ENCODE results near the gene ANO10.
"Not testable (repeated sequence)": the region's sequence is repeated elsewhere in the genome, so short reads cannot be mapped to it uniquely, and the experiment has no call there.

The ANO10 gene

DNA sequence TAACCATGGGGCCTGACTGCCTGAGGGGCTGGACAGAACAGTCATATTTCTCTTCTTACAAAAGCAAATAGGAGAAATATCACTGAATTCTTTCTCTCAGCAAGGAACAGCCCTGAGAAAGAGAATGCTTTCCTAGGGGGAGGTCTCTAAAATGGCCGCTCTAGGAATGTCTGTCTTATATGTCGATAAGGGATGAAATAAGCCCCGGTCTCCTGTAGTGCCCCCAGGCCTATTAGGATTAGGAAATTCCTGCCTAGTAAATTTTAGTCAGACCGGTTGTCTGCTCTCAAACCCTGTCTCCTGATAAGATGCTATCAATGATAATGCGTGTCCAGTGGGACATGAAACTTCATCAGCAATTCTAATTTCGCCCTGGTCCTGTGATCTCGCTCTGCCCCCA lies 103.3 kb downstream of the ANO10 start:
- not testable (repeated sequence) for DNase-seq (ENCODE audit: low spot score)

DNA sequence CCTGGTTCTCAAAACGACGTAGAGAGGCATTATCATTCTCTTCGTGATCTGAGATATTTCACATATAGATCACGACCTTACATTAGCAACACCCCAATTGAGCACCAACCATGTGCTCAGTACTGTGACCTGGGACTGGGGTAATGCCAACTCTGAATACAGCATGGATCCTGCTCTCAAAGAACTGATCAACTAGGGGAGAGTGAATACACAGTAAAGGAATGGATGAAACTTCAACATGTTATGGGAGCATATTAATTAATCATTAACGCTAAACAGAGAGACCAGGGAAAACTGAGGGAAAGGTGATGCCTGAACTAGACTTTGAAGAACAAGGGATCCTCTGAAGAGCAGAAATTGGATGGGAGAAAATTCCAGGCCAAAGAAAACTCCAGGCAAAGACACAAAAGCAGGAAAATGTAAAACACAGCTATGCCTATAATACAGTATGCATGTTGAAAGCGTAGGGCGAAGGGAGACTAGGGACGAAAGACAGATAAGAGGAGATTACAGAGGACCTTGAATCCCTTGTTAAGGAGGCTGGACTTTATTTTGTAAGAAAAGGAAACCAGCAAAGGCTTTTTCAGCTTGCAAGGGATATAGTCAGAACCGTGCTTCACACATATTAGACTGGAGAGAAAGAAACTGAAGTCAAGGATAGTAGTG lies 105.7 kb downstream of the ANO10 start:
- DNase-seq (ENCODE audit: low spot score), result no peak

DNA sequence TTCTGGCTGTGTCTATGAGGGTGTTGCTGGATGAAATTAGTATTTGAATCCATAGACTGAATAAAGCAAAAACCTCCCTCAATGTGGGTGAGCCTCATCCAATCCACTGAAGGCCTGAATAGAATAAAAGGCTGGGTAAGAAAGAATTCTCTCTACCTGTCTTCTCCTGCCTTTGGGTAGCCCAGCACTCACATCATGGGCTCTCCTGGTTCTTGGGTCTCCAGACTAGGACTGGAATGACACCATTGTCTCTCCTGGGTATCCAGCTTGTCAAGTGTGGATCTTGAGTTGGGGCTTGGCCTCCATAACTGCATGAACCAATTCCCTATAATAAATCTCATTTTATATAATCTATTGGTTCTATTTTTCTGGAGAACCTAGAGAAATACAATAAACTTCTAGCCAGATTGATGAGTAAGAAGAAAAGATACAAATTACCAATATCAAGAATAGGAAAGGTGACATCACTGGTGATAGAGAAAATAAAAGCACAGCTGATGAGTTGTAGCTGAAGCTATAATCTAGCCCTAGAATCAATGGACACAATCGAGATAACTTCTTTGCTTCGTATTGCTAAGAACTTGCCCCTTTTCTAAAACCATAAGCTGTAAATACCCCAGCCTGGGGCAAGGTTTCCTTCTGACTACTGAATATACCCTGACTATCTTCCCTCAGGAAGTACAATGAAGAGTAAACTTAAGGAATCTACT lies 106.4 kb downstream of the ANO10 start:
- DNase-seq (ENCODE audit: low spot score), result no peak

DNA sequence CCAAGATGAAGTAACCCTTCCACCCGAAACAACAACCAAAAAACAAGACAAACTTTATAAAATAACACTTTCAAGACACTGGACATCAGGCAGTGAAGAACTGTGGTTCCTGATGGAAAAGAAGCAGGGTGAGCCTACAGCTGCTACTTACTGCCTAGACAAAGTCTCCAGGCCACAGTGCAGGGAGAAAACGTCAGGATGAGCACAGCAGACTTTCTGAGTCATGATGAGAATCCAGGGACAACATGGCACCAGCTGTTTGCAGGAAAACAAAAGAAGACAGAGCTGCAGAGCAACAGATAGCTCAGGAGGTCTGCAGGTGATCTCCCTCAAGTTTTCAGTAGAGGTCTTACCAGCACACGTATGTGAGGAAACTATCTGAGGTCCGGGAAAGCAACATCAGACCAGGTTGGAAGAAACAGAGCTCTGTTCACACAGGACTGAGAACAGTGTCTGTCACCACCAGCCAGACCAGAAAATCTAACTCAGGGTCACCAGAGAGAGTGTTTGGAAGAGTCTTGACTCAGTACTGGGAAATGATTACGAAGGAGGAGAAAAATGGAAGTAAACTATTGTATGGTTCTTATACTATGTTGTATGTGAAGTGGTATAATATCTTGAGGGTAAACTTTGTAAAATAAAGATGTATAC lies 108.9 kb downstream of the ANO10 start:
- no peak for DNase-seq (ENCODE audit: low spot score)

DNA sequence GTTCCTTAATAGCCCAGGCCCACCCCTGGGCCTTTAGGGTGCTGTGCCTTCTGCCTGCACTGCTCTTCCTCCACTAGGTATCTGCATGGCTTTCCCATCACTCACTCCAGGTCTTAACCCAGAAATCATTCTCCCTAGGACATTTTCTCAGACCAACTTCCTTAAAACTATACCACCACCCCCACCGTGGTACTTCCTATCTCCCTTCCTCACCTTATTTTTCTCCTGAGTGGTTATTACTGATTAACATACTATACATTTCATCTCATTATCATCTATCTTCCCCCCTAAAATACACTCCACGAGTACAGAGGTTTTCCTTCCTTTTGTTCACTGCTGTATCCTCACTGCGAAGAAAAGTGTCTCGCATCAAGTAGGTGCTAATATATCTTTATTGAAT lies 115.2 kb downstream of the ANO10 start:
- no peak for DNase-seq (ENCODE audit: low spot score)

DNA sequence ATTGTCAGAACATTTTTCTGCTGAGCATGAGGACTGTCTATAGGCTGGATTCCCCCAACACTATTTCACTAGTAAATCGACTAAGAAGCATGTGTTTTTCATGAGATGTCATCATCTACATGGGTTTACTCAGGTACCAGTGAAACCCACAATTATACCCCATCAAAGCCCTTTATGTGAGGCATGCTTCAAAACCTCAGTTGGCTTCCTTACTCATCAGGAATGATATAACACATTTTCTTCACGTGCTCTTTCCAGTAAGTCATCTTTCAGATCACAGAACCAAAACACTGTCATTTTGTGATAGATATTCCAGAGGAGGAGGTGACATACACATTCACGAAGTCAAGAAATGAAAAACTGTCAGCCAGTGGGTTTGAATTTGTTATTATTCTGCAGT lies 116.5 kb downstream of the ANO10 start:
- DNase-seq (ENCODE audit: low spot score), result no peak

DNA sequence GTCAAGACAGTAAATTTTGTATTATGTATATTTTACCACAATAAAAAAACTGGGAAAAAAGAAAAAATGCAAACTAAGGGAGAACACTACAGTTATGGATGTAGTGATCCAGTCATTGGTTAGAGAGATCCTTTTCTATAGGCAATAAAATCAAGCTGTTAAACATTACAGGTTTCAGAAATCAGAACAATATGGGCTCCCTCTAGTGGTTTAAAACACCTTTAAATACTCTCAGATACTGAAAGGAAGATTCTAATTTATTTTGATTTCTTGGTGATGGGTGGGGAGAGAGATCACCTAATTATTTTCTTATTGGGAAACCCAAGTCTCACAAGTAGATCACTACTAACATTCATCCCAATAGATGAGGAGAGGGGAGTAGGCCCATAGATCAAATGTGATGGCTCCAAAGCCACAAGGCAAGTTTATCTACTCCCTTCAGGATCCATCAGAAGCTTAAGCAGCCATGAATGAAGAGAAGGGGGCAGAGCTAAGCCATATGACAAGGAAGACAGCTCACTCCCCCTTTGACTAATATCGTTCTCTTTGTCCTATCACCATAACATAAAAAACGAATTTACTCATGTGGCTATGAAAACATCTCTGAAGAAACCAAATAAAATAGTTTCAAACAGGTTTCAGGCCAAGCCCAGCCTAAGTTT lies 118.6 kb downstream of the ANO10 start:
- DNase-seq (ENCODE audit: low spot score), result no peak

DNA sequence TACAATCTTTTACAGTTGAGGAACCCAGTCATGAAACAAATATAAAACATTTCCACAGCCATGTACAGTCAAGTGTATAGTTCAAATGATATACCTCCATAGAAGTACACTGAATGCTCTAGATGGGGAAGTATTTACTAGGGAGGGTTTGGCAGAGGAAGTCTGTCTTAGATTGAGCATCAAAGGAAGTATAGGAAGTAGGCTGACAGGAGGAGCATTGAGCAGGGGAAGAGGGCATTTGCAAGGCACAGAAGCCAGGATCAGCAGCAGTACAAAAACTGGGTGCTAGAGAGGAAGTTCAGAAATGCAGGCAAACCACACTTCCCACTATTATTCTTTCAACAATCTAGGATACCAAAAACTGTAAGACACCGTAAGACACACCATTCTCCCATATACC lies 122.6 kb downstream of the ANO10 start:
- no peak for DNase-seq (ENCODE audit: low spot score)

DNA sequence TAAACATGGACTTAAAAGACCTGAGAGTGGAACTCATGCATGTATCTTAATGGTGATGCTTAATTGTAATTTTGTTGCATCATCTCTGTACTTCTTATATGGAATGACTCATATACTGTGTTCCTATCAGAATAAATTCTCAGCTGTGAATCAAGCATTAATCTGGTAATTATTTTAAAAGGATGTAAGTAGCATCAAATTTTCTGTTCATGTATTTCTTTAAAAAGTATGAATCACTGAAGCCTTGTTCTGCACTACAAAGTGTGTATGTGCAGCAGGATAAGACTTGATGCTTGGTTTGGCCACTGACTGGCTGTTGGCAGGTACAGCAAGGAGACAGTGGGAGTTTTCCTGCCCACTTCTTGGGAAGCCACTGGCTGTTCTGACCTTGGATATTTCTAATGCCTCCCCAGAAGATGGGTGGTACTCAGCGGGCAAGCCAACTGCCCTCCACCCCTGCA lies 123.9 kb downstream of the ANO10 start:
- DNase-seq (ENCODE audit: low spot score), result no peak

DNA sequence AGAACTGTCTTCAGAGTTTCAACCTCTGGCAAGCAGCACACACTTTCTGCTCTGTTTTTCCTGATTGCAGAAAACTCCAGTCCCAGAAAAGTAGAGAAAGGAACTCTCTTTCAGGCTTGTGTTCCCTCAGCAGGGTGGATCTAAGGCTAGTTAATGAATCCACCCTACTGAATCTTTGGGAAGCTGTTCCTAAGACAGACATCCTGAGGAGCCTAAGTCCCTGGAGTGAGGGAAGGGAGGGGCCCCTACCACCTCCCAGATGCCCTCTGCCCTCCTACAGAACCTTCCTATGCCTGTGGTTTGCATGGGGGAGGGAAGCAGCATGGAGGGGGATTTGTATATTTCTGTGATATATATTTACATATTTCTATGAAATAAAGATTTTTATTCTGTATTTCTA lies 124.4 kb downstream of the ANO10 start:
- no peak for DNase-seq (ENCODE audit: low spot score)

DNA sequence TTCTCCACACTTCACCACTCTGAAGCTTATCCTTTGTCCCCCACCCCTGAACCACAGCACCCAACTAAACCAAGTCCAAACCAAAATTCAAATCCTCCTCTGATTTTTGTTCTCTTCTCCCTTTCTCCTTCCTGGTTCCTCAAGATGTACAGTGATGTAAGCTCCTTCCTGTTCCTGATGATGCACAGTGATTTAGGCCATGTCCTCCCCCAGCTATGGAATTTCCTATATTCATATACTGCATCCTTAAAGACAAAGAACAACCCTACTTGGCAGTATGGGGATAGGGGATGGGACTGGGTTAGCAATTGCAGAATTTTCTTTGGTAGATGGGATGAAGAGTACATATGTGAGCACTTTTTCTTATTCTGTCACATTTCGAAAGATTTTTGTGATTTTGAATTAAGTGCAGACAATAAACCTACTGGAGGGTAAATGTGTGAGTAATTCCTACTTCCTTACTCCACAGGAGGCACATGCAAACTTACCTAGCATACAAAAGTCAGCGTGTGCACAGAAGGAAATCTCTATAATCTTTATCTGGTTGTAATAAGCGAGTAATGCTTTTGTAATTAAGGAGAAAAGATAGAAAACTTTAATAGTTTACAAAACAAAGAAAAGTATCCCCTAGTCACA lies 125.0 kb downstream of the ANO10 start:
- DNase-seq (ENCODE audit: low spot score), result no peak

DNA sequence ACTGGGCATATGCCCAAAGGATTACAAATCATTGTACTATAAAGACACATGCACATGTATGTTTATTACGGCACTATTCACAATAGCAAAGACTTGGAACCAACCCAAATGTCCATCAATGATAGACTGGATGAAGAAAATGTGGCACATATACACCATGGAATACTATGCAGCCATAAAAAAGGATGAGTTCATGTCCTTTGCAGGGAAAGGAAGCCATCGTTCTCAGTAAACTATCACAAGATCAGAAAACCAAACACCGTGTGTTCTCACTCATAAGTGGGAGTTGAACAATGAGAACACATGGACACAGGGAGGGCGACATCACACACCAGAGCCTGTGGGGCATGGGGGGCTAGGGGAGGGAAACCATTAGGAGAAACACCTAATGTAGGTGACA lies 128.9 kb downstream of the ANO10 start:
- not testable (repeated sequence) for DNase-seq (ENCODE audit: low spot score)

DNA sequence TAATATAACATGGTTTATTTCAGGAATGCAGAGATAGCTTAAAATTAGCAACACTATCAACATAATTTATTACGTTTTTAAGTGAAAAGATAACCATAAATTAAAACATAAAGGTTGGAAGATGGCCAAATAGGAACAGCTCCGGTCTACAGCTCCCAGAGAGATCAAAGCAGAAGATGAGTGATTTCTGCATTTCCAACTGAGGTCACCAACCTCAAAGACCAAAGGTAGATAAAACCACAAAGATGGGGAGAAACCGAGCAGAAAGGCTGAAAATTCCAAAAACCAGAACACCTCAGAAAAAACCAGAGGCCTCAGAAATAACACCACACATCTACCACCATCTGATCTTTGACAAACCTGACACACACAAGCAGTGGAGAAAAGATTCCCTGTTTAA lies 130.0 kb downstream of the ANO10 start:
- DNase-seq (ENCODE audit: low spot score), result not testable (repeated sequence)

DNA sequence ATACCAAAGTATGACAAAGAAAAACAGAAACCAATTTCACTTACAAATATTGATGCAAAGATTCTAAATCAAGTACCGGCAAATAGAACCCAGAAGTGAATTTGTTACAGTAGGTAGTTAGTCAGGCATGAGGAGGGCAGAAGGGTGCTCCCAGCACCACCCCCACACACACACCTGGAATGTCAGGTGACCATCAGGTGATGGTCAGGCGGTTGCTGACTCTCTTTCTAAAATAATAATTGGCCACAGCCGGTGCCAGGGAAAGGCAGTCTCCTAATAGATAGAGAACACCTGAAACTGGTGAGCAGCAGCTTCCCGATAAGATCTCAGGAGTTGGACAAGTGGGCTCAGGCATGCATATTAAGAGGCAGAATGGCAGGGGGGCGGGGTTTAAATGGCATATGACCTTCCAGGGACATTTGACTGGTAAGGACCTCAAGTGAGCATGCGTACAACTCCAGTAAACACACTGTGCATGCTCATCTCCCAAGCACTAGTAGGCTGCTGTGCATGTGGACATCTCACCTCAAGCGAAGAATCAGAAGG lies 131.1 kb downstream of the ANO10 start:
- no peak for DNase-seq (ENCODE audit: low spot score)

DNA sequence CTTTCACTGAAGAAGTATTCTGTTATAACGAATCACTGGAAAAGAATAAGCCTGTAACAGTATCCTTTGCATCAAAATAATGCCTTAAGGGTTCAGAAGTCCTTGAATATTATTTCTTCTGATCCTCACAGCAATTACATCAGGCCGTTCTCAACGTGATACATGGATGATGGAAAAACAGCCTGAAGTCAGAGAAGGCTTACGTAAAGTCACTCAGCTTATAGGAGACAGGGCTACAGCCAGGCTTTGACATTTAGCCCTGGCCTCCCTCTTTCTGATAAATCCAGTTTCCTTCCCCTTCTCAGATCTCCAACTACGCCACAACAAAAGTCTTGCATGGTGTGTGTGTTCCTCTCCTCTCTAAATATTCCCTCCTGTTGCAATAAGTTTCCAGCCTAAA lies 131.9 kb downstream of the ANO10 start:
- DNase-seq (ENCODE audit: low spot score), result peak; percentile 10

DNA sequence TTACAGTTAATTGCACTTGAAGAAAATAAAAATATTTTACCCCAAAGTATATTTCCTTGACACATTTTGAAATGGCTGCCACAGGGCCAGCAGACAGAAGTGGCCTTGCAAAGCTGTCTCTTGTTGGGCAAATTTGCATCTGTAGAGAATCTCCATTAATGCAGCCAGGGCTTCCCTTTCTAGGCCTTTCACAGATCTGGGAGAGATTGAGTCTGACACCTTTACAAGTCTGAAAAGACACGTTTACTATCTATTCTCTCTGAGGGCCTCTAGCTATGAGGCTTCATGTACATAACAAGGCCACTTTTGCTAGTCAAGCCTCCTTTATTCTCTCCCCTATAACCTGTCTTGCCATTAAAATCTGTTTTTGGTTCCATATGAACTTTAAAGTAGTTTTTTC lies 135.9 kb downstream of the ANO10 start:
- no peak for DNase-seq (ENCODE audit: low spot score)

DNA sequence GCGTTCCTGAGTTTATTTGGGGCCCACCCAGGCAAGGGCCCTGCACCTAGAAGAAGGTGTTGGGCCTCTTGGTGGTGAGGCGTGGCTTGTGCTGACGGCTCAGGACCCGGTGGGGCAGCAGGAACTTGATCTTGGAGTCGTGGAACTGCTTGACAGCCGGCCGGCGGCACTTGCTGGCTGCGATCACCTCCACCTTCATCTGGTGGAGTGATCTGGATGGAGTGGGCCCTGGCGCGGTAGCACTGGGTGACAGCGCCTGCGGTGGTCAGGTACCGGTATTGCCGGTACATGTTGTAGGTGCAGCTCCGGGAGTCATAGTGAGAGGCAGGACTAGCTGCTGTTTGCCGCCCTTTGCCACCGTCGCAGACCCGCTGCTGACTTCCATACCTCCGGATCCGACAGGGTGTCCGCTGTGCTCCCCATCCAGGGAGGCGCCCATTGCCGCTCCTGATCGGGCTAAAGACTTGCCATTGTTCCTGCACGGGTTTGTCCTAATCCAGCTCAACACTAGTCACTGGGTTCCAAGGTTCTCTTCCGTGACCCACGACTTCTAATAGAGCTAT lies 136.8 kb downstream of the ANO10 start:
- DNase-seq (ENCODE audit: low spot score), result no peak

DNA sequence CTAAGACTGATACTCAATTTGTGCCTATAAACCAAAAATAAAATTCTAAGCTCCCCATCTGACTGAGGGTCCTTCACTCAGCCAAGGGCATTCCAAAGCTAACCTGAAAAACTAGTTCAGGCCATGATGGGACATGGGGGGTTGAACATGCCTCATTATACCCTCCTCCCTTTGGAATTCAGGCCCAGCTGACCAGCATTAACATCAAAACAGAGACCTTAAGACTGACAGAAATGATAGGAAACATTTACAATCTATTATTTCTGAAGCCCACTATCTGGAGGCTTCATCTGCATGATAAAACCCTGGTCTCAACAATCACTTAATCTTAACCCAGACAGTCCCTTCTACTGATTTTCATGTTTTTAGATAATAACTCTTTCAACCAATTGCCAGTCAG lies 140.4 kb downstream of the ANO10 start:
- DNase-seq (ENCODE audit: low spot score), result no peak

DNA sequence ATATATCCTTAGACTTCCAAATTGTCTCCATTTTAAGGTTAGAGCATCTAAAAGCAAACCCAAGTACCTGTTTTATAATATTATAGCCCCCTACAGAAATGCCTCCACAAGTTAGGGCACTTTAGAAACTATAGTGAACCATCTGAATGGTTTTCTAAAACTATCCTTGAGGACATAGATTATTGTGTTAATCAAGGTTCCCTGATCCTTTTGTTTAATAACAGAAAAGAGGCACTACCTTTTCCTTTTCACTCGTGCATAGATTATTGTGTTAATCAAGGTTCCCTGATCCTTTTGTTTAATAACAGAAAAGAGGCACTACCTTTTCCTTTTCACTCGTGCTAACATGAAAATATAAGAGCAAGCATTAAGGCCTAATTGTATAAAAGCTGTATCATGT lies 143.0 kb downstream of the ANO10 start:
- not testable (repeated sequence) for DNase-seq (ENCODE audit: low spot score)

DNA sequence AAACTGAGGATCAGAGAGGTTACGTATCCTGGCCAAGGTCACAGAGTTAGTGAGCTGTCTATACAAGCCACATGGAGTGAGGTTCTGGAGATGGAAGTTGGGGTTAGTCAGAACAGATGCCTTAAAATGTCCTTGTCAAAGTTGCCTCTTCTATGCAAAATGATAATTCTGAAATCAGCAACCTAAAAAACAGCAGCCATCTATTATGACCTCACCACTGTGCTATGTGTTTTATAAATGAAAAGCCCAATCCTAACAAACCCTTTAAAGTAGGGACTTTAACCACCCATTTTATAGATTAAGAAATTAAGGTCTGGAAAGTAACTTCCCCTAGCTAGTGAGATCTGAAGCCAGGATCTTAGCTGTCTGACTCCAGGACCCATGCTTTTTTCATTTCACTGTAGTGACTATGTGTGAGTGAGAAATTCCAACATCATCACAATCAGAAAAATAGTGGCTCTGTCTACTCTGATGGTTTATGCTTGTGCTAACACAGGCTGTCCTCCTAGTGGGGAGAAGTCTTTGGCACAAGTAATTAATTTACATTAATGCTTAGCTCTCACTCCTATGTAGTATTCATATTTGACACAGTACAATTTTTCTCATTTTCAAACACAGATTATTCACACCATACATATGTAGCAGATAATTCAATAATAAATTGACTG lies 143.6 kb downstream of the ANO10 start:
- no peak for DNase-seq (ENCODE audit: low spot score)

DNA sequence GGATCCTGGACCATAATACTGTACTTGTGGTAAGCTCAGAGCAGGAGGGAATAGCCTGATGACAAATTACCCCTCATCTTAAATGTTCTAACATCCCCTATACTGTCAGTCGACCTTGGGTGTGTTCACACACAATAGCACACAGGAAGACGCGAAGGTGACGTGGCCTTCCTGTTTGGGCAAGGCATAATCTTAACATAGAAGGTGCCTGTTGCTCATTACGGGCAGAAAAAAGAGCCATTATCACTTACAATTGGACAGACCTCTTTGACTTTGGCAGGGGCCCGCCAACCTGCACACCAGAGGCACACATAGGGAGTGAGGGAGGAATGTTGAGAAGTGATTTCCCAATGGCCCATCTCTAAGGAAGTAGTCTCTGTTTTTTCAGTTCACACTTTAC lies 144.2 kb downstream of the ANO10 start:
- no peak for DNase-seq (ENCODE audit: low spot score)
